ENCODE results near the gene ATG13. TPM values are rescaled to one million over a fixed set of nuclear protein-coding genes. Genes with fewer than 3 reads are reported as not detected.

ATG13 gene
- total and polyA plus RNA-seq, 8 donors: 27.5 to 59.6 (median 40.5) TPM

DNA sequence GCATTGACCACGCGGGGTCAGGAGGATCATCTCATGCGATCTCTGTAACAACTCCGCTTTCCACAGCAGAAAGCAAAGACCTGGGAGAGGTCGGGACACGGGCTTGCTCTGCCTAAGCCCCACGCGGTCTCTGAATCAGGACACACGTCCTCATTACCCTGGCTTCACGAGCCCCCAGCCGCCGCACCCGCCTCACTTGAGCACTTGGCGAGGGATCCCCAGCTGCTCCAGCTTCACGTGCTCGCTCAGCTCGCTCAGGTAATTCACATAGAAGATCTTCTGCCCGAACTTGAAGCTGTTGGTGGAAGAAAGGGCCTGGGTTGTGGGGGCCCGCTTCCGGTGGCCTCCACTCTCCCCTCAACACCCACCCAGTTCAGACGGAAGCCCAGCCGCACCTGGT is 63.5 kb downstream of the ATG13 start:
- Histone ChIP-seq H3K9me3 (no peaks in the 10 kb centered on the region), H3K27me3 (no peaks in the 10 kb centered on the region), H3K4me1 (peaks cover 3 to 7% (median 5%) of the 10 kb centered on the region in 3 donors), H3K36me3 (peaks cover 5 to 38% (median 28%) of the 10 kb centered on the region in 3 donors), H3K4me3 (no peak overlapping the region), H3K27ac (no peak overlapping the region)
- TF ChIP-seq, protein P1, sequence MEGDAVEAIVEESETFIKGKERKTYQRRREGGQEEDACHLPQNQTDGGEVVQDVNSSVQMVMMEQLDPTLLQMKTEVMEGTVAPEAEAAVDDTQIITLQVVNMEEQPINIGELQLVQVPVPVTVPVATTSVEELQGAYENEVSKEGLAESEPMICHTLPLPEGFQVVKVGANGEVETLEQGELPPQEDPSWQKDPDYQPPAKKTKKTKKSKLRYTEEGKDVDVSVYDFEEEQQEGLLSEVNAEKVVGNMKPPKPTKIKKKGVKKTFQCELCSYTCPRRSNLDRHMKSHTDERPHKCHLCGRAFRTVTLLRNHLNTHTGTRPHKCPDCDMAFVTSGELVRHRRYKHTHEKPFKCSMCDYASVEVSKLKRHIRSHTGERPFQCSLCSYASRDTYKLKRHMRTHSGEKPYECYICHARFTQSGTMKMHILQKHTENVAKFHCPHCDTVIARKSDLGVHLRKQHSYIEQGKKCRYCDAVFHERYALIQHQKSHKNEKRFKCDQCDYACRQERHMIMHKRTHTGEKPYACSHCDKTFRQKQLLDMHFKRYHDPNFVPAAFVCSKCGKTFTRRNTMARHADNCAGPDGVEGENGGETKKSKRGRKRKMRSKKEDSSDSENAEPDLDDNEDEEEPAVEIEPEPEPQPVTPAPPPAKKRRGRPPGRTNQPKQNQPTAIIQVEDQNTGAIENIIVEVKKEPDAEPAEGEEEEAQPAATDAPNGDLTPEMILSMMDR (IDR thresholded peaks at IDR 0.05): no peak
- intact Hi-C loops (cut with DNase I): loop anchor here in 1 of 3 donors (2.0 kb wide), 1 partner anchor 46 kb away; no protein-coding TSS in a partner anchor
- WGBS, 2 donors: 93 to 95% methylated on average over 22 of the region's 22 CpGs
- no peak for ATAC-seq
- no peak for FAIRE-seq
- DNase-seq: peak in 1 of 6 donors; percentile 49

DNA sequence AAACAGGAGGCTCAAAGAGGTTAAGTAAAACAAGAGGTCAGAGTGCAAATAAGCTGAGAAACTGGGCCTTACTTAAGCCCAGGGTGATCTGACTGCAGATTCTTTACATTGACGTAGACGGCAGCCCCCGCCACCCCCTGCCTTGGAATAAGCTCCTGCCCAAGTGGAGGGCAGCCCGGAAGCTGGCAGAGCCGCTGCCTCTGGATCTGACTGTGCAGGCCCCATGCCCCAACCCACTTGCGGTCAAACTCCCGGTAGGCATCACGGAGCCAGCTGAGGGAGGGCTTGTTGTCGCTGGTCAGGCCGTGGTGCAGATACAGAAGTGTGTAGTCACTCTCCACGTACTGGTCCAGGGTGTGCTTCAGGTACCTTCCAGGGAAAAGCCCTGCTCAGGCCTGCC is 64.5 kb downstream of the ATG13 start:
- Histone ChIP-seq H3K4me1 (peaks cover 0 to 5% (median 0%) of the 10 kb centered on the region in 3 donors), H3K9me3 (no peaks in the 10 kb centered on the region), H3K27me3 (no peaks in the 10 kb centered on the region), H3K4me3 (no peak overlapping the region), H3K27ac (no peak overlapping the region), H3K36me3 (peaks cover 5 to 38% (median 28%) of the 10 kb centered on the region in 3 donors)
- ATAC-seq (no peak), DNase-seq (no peak), FAIRE-seq (no peak)
- 96 to 97% methylated on average over 11 of the region's 11 CpGs for WGBS, 2 donors
- TF ChIP-seq, protein P1 (IDR thresholded peaks at IDR 0.05): no peak
- intact Hi-C loops (cut with DNase I): loop anchor here in 1 of 3 donors (2.0 kb wide), 1 partner anchor 45 kb away; no protein-coding TSS in a partner anchor

DNA sequence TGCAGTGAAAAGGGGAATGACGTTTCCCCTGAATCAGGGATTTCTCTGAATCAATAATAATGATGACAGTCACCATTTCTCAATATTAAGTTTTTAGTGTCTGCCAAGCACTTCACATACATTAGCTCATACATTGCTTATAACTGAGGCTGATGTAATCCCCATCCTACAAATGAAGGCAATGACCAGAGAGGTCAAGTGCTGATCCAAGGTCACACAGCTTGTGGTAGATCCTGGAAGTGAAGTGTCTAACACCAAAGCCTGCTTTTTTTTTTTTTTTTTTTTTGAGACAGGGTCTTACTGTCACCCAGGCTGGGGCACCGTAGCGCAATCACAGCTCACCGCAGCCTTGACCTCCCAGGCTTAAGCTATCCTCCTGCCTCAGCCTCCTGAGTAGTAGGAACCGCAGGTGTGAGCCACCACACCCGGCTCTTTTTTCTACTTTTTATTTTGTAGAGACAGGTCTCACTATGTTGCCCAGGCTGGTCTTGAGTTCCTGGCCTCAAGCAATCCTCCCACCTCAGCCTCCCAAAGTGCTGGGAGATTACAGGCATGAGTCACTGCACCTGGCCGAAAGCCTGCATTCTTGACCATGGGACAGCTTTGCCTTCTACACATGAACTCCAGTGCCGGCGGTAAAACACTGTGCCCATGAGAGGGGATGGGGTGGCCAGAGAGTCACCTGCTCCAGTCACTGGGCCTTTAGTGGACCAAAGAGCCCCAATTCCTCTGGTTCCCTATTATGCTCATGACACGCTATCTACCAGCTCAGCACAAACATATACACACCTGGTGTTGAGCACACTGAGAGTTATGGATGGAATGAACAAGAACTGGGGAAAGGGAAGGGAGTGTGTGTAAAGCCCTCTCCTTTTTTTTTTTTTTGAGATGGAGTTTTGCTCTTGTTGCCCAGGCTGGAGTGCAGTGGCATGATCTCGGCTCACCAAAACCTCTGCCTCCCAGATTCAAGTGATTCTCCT is 65.7 kb downstream of the ATG13 start:
- peak in 1 of 6 donors; percentile 12 for DNase-seq
- no peaks in the 10 kb centered on the region for H3K27me3 ChIP-seq
- H3K4me3 ChIP-seq: no peak overlapping the region
- no peak for ATAC-seq
- intact Hi-C loops (cut with DNase I): no loop called here
- peaks cover 0 to 5% (median 0%) of the 10 kb centered on the region in 3 donors for H3K4me1 ChIP-seq
- TF ChIP-seq, protein P1 (IDR thresholded peaks at IDR 0.05): no peak
- H3K9me3 ChIP-seq: no peaks in the 10 kb centered on the region
- 90 to 92% methylated on average over 11 of the region's 11 CpGs for WGBS, 2 donors
- no peak overlapping the region for H3K27ac ChIP-seq
- peaks cover 5 to 42% (median 28%) of the 10 kb centered on the region in 3 donors for H3K36me3 ChIP-seq
- FAIRE-seq: no peak

DNA sequence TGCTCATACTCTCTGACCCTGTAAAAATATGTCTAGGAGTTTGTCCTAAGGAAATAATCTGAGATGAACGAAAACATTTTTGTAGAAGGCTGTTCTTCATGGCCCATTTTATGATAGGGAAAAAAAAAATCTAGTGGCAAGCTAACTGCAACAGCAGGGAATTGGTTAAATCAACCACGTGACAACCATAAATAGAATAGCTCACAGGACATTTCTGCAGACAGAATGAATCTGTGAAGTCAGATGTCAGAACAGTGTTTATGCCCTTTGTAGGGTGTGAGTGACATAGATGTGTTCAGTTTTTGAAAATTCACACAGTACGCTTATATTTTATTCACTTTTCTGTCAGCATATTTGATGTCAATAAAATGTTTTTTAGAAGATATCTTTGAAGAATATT is 67.0 kb downstream of the ATG13 start:
- intact Hi-C loops (cut with DNase I): no loop called here
- Histone ChIP-seq H3K27ac (no peak overlapping the region), H3K9me3 (no peaks in the 10 kb centered on the region), H3K36me3 (peaks cover 5 to 29% (median 24%) of the 10 kb centered on the region in 3 donors), H3K4me3 (no peak overlapping the region), H3K4me1 (peaks cover 0 to 2% (median 0%) of the 10 kb centered on the region in 3 donors), H3K27me3 (no peaks in the 10 kb centered on the region)
- no peak for DNase-seq
- TF ChIP-seq, protein P1 (IDR thresholded peaks at IDR 0.05): no peak
- WGBS, 2 donors: 84 to 86% methylated on average over 3 of the region's 3 CpGs
- no peak for FAIRE-seq
- no peak for ATAC-seq
